ENCODE measurements around the gene TMEM198.

DNA sequence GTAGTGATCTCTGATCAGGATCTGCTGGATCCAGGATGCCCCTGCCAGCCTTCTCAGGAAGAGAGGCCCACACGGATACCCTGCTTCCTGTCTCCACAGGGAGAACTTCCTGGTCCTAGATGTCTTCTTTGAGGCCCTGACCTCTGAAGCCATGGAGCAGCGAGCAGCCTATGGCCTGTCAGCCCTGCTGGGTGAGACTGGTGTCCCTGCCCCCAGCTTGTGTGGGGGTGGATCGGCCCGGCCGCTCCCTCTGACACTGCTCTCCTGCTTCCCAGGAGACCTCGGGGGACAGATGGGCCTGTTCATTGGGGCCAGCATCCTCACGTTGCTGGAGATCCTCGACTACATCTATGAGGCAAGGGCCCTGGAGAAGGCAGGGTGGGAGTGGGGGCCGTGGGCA lies 6.9 kb upstream of the TMEM198 start:
- TF ChIP-seq, protein P1, sequence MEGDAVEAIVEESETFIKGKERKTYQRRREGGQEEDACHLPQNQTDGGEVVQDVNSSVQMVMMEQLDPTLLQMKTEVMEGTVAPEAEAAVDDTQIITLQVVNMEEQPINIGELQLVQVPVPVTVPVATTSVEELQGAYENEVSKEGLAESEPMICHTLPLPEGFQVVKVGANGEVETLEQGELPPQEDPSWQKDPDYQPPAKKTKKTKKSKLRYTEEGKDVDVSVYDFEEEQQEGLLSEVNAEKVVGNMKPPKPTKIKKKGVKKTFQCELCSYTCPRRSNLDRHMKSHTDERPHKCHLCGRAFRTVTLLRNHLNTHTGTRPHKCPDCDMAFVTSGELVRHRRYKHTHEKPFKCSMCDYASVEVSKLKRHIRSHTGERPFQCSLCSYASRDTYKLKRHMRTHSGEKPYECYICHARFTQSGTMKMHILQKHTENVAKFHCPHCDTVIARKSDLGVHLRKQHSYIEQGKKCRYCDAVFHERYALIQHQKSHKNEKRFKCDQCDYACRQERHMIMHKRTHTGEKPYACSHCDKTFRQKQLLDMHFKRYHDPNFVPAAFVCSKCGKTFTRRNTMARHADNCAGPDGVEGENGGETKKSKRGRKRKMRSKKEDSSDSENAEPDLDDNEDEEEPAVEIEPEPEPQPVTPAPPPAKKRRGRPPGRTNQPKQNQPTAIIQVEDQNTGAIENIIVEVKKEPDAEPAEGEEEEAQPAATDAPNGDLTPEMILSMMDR (IDR thresholded peaks at IDR 0.05; ENCODE audit: poor library complexity), result no peak
- no peak for TF ChIP-seq EZH2phosphoT487 (IDR thresholded peaks at IDR 0.05; ENCODE audit: low read depth, severe bottlenecking, unreplicated experiment)
